Right lung (tissue), 5 donors: ENCODE measurements around the gene TST. TPM values are rescaled to one million over a fixed set of nuclear protein-coding genes. Genes with fewer than 3 reads are reported as not detected.
A peak's percentile ranks its signal among the peaks of the same experiment; 100 is the strongest.

Source experiments
- DNase-seq, 2 donors: peaks; one replicate each; pipeline ENCODE4 v3.0.0-alpha.2; 2013
- polyA plus RNA-seq, 5 donors: library from polyadenylated mRNA; unstranded; fragments of 120-200 nt; gene quantifications; one replicate each; pipeline versions ENCODE4 v1.2.1 to v1.2.3, GENCODE V29; 2013; ENCODE audit warnings: inconsistent platforms in 1 of 5, low replicate concordance in 1 of 5; ENCODE audit not compliant: insufficient read length in 5 of 5, insufficient read depth in 1 of 5

TST gene
- polyA plus RNA-seq, 5 donors = 13.8 to 31.4 (median 17.4) TPM

- DNase-seq = no peak
Measured at GRCh38 chr22:36988075-36988832, 31.0 kb downstream of the TST start.

- no peak for DNase-seq
Measured at GRCh38 chr22:36986242-36986821, 32.9 kb downstream of the TST start.

- no peak for DNase-seq
Measured at GRCh38 chr22:36985211-36985889, 33.9 kb downstream of the TST start.

GRCh38 chr22:36982136-36982535 lies 37.1 kb downstream of the TST start:
- no peak for DNase-seq

- no peak for DNase-seq
Measured at GRCh38 chr22:36981247-36981775, 37.9 kb downstream of the TST start.

- no peak for DNase-seq
Measured at GRCh38 chr22:36979016-36979910, 40.0 kb downstream of the TST start.

GRCh38 chr22:36977947-36978660 lies 41.1 kb downstream of the TST start:
- peak; percentile 84 to 86 for DNase-seq

- DNase-seq = peak; percentile 10 to 13
Measured at GRCh38 chr22:36977401-36977861, 41.8 kb downstream of the TST start.

- DNase-seq = no peak
Measured at GRCh38 chr22:36976606-36977005, 42.6 kb downstream of the TST start.

- no peak for DNase-seq
Measured at GRCh38 chr22:36971341-36972125, 47.7 kb downstream of the TST start.

- DNase-seq = no peak
Measured at GRCh38 chr22:36968249-36968964, 50.8 kb downstream of the TST start.

- DNase-seq = no peak
Measured at GRCh38 chr22:36966851-36967540, 52.3 kb downstream of the TST start.

GRCh38 chr22:36965696-36966095 lies 53.6 kb downstream of the TST start:
- DNase-seq = no peak

- no peak for DNase-seq
Measured at GRCh38 chr22:36964106-36964505, 55.1 kb downstream of the TST start.

GRCh38 chr22:36963302-36963701 lies 55.9 kb downstream of the TST start:
- no peak for DNase-seq

- no peak for DNase-seq
Measured at GRCh38 chr22:36961626-36962025, 57.6 kb downstream of the TST start.
